A673 (cell line): ENCODE measurements around the gene RAB4A.

Experiments used
- EZH2 ChIP-seq: fragments of 200-600 bp; sonication (generic); IDR thresholded peaks from 2 replicates; pipeline ENCODE4 v1.6.1; 2017; ENCODE audit warnings: borderline replicate concordance, low read depth, mild to moderate bottlenecking, mixed read lengths, antibody characterized with exemption, low read length; ENCODE audit not compliant: poor library complexity, severe bottlenecking
- TF ChIP-seq, protein P1 (sequence below): fragments of 300-800, 200-600 bp; sonication (generic); conservative IDR thresholded peaks from 2 replicates; pipeline ENCODE4 v1.5.1; 2017; ENCODE audit warnings: low read depth, mild to moderate bottlenecking, antibody characterized with exemption, low read length, moderate library complexity, mixed read lengths

DNA sequence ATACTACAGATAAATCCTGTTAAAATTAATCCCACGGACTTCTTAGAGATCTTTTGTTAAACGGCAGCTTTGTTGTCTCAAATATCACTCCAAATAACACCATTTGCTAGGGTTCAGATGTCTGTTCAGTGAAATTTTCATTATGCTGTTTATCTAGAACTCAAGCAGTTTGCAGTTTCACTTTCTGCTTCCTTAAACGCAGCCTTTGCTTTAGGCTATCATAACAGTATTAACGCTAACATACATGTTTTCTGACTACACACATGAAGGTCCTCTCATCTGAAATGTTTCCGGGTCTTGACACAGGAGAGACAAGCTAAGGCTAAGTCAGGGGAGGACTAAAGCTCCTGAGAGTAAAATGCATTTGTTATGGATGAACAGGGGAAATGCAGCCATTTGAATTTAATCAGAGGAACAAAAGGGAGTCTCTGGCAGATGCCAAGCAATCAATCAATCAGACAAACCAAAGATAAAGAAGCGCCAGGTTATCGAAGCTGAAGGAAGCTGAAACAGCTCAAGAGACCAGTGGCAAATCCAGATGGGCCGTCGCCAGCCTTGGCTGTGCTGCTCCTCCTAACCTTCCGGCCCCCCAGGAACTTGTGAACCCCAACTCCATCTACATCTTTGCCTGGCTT lies 55.1 kb downstream of the RAB4A start:
- TF ChIP-seq, protein P1, sequence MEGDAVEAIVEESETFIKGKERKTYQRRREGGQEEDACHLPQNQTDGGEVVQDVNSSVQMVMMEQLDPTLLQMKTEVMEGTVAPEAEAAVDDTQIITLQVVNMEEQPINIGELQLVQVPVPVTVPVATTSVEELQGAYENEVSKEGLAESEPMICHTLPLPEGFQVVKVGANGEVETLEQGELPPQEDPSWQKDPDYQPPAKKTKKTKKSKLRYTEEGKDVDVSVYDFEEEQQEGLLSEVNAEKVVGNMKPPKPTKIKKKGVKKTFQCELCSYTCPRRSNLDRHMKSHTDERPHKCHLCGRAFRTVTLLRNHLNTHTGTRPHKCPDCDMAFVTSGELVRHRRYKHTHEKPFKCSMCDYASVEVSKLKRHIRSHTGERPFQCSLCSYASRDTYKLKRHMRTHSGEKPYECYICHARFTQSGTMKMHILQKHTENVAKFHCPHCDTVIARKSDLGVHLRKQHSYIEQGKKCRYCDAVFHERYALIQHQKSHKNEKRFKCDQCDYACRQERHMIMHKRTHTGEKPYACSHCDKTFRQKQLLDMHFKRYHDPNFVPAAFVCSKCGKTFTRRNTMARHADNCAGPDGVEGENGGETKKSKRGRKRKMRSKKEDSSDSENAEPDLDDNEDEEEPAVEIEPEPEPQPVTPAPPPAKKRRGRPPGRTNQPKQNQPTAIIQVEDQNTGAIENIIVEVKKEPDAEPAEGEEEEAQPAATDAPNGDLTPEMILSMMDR: no peak
- TF ChIP-seq EZH2: no peak
